Measurements from ENCODE around the gene MMS22L.

Gene MMS22L, protein sequence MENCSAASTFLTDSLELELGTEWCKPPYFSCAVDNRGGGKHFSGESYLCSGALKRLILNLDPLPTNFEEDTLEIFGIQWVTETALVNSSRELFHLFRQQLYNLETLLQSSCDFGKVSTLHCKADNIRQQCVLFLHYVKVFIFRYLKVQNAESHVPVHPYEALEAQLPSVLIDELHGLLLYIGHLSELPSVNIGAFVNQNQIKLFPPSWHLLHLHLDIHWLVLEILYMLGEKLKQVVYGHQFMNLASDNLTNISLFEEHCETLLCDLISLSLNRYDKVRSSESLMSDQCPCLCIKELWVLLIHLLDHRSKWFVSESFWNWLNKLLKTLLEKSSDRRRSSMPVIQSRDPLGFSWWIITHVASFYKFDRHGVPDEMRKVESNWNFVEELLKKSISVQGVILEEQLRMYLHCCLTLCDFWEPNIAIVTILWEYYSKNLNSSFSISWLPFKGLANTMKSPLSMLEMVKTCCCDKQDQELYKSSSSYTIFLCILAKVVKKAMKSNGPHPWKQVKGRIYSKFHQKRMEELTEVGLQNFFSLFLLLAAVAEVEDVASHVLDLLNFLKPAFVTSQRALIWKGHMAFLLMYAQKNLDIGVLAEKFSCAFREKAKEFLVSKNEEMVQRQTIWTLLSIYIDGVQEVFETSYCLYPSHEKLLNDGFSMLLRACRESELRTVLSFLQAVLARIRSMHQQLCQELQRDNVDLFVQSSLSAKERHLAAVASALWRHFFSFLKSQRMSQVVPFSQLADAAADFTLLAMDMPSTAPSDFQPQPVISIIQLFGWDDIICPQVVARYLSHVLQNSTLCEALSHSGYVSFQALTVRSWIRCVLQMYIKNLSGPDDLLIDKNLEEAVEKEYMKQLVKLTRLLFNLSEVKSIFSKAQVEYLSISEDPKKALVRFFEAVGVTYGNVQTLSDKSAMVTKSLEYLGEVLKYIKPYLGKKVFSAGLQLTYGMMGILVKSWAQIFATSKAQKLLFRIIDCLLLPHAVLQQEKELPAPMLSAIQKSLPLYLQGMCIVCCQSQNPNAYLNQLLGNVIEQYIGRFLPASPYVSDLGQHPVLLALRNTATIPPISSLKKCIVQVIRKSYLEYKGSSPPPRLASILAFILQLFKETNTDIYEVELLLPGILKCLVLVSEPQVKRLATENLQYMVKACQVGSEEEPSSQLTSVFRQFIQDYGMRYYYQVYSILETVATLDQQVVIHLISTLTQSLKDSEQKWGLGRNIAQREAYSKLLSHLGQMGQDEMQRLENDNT

DNA sequence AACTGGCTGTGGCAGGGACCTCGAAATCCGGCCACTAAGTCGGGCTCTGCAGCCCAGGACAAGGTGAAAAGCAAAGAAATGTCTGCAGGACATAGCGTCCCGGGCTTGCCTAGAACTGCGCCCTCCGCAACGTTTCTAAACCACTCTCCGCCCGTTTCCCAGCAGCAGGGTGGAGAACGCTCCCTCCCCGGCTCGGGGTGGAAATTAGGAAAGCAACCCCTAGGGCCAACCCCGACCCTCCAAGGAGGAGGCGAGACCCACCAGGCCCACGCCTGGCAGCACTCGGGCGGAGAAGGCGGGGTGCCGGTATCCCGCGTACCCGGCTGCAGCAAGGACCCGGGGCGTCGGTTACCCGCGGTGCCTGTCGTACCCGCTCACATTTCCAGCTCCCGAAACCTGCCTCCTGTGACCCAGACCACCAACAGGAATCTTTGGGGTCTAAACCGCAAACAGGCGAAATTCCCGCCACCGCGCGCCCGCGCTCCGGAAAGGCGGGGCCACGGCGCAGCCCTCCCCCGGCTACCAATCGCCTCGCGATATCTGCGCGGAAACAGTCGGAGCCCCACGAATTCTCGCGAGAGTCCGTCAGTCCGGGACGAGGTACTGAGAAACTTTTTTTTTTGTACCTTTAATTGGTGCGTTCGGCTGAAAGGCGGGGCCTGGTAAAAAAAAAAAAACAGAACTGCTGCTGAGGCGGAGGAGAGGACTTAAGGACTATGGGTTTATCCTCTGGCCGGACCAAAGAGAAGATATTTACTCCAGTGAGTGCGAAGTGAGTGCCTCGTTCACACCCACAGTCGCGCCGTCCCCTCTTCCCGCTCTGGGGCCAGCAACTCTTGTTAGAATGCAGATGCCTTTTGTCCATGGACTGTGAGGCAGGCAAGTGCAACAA, at the start of gene MMS22L:
MMS22L (minus strand) TSS at position 491 of the 892 bp plus-strand sequence. CDS start 739 bp downstream, outside the sequence.
- Mint-ChIP-seq H3K27ac (peak within 1 kb of the TSS; percentile 89), H3K36me3 (ENCODE audit: low read depth) (peaks cover 10% of the 10 kb centered on the region), H3K4me1 (ENCODE audit: low read depth) (peaks cover 28% of the 10 kb centered on the region), H3K4me3 (peak within 1 kb of the TSS; percentile 92), H3K9me3 (no peaks in the 10 kb centered on the region), H3K27me3 (ENCODE audit: low read depth) (peaks cover 19% of the 10 kb centered on the region)

DNA sequence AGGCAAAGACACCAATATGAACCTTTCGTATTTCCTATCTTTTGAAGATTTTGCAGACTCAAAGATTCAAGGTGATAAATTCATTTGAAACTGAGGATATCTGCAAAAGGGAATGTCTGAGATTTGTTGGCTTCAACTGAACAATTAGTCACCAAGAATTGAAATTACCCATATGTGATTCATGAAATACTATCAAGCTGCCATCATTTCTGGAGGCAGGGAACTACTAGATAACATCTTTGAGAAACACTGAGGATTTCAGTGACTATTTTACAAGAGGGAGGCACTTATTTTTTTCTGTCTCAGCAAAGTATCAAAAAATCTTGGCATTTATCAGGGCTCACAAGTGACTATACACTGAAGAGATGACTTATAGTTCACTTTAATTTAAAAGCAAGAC, 39.8 kb upstream of the MMS22L start:
- Mint-ChIP-seq H3K4me3 (no peak overlapping the region), H3K27me3 (ENCODE audit: low read depth) (no peaks in the 10 kb centered on the region), H3K36me3 (ENCODE audit: low read depth) (no peaks in the 10 kb centered on the region), H3K4me1 (ENCODE audit: low read depth) (no peaks in the 10 kb centered on the region), H3K9me3 (no peaks in the 10 kb centered on the region), H3K27ac (no peak overlapping the region)

DNA sequence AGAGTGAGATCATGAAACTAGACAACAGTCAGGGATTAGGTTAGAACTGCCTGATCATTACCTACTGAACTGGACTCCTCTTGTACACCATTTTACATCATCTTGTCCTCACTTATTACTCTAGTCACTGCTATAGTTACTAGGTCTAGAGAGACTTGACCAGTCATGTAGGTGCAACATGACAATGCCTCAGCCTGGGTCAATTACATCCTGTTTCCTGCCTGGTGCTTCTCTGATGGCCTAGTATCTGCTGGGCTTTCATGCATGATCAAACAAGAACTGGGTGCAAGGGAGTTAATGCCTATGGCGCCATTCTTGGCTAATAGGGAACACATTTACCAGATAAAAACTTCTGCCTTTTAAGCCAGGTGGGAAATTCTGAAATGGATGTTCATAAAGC, 39.2 kb upstream of the MMS22L start:
- Mint-ChIP-seq H3K27ac (no peak overlapping the region), H3K27me3 (ENCODE audit: low read depth) (no peaks in the 10 kb centered on the region), H3K4me1 (ENCODE audit: low read depth) (no peaks in the 10 kb centered on the region), H3K36me3 (ENCODE audit: low read depth) (no peaks in the 10 kb centered on the region), H3K4me3 (no peak overlapping the region), H3K9me3 (no peaks in the 10 kb centered on the region)

DNA sequence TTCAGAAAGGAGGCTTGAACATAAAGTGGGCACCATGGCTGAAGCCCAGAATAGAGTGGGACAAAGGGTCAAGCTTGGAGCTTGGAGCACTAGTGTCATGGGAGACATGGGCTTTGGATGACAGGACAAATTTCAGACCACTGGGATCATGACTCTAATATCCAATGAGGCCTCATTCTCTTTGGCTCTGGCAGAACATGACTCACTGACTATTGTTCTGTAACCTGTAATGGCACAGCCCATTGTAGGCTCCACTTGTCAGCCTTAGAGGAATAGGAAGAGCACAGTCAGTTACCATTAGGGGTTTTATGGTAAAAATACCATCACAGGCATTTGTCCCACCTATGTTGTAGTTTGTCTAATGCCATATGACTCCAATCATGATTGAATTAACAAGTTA, 34.0 kb upstream of the MMS22L start:
- Mint-ChIP-seq H3K9me3 (no peaks in the 10 kb centered on the region), H3K36me3 (ENCODE audit: low read depth) (no peaks in the 10 kb centered on the region), H3K27me3 (ENCODE audit: low read depth) (no peaks in the 10 kb centered on the region), H3K27ac (no peak overlapping the region), H3K4me1 (ENCODE audit: low read depth) (no peaks in the 10 kb centered on the region), H3K4me3 (no peak overlapping the region)

DNA sequence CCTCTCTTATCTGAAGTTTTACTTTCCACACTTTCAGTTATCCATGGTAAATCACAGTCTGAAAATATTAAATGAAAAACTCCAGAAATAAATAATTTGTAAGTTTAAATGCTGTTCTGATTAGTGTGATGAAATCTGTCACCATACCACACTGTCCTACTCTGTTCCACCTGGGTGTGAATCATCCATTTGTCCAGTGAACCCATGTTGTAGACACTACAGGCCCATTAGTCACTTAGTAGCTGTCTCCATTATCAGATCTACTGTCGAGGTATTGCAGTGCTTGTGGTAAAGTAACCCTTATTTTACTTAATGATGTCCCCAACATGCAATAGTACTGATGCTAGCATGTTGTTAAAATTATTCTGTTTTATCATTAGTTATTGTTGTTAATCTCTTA, 29.2 kb upstream of the MMS22L start:
- no peaks in the 10 kb centered on the region for H3K4me1 Mint-ChIP-seq (ENCODE audit: low read depth)
- no peak overlapping the region for H3K27ac Mint-ChIP-seq
- no peaks in the 10 kb centered on the region for H3K9me3 Mint-ChIP-seq
- H3K36me3 Mint-ChIP-seq (ENCODE audit: low read depth), result no peaks in the 10 kb centered on the region
- H3K27me3 Mint-ChIP-seq (ENCODE audit: low read depth), result peaks cover under 1% of the 10 kb centered on the region
- no peak overlapping the region for H3K4me3 Mint-ChIP-seq

DNA sequence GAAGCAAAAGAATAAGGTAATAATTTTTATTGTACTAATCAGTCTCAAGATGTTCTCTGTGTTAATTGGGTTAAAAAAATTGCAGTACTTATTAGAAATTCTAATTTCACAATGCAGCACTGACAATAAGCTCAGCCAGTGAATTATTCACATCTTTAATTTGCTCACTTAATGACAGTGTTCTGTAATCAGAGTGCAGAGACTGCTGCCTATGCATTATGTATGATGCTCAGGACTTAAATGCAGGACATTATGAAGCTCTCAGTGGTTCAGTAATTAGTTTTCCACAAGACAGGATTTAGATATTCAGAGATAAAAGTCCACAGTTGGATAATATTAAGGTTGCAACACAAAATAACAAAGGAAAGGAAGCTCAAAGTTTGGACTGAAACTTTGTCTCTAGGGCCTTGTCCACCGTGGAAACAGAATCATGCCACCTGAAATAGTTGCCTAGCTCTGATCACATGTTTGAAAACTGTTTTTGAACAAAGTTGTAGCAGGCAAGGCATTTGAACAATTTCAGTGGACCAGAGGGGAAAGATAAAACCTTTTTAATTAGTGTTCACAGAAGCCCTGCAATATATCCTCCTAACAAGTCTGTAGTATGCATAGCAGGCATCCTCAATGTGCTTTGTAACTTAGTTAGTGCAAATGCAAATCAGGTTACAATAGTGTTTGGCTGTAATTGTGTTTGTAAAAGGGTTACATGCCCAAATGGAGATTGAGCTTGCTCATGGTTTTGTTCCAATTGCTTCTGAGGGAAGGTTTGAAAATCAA, 23.7 kb upstream of the MMS22L start:
- H3K27me3 Mint-ChIP-seq (ENCODE audit: low read depth), result peaks cover 29% of the 10 kb centered on the region
- H3K27ac Mint-ChIP-seq, result no peak overlapping the region
- no peaks in the 10 kb centered on the region for H3K9me3 Mint-ChIP-seq
- H3K36me3 Mint-ChIP-seq (ENCODE audit: low read depth), result no peaks in the 10 kb centered on the region
- H3K4me1 Mint-ChIP-seq (ENCODE audit: low read depth), result no peaks in the 10 kb centered on the region
- H3K4me3 Mint-ChIP-seq, result no peak overlapping the region

DNA sequence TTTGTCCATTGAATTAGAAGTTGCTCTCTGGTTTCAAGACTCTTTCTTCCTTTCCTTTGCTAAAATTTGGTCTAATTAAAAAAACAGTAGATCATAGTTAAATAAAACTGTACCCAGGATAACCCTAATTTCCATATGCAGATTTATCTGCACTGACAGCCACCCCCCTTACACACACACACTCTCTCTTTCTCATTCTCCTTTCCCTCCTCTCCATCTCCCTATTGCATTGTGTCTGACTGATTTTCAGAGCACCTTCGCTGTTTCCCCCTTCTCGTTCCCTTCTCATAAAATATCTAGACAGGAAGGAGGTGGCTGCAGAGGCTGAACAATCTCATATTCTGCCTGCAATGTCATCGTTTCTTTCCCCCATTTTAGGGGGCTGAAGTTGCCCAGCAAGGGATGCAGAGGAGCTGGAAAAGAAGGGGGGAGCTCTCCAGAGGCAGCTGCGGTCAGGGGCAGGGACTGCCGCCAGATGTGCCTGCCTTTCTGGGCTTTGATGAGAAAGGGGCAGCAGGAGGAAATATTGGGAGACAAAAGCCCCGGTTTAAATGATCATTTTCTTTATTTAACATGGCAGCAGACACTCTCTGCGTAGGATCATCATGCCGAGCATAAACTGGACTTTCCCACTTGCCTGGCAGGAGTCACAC, 22.5 kb upstream of the MMS22L start:
- Mint-ChIP-seq H3K4me1 (ENCODE audit: low read depth) (no peaks in the 10 kb centered on the region), H3K9me3 (no peaks in the 10 kb centered on the region), H3K4me3 (no peak overlapping the region), H3K36me3 (ENCODE audit: low read depth) (no peaks in the 10 kb centered on the region), H3K27me3 (ENCODE audit: low read depth) (peaks cover 34% of the 10 kb centered on the region), H3K27ac (no peak overlapping the region)

DNA sequence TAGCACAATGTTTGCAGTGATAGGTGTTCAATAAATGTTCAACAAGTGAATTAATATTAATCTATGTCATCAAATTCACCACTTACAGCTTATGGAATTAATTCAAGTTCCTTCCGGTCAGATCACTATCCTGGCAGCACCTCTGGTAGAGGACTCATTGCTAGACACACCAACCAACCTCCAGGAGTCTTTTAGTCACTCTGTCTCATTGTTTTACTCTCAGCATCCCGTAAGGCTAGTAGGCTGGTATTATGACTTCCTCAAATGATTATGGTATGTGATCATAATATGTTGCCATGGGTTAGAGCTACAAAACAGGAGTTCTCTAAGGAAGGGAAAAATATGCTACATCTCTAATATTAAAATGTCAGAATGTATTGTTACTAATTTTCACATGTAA, 21.7 kb upstream of the MMS22L start:
- Mint-ChIP-seq H3K27ac (no peak overlapping the region), H3K27me3 (ENCODE audit: low read depth) (peaks cover 34% of the 10 kb centered on the region), H3K4me1 (ENCODE audit: low read depth) (no peaks in the 10 kb centered on the region), H3K9me3 (no peaks in the 10 kb centered on the region), H3K4me3 (no peak overlapping the region), H3K36me3 (ENCODE audit: low read depth) (no peaks in the 10 kb centered on the region)

DNA sequence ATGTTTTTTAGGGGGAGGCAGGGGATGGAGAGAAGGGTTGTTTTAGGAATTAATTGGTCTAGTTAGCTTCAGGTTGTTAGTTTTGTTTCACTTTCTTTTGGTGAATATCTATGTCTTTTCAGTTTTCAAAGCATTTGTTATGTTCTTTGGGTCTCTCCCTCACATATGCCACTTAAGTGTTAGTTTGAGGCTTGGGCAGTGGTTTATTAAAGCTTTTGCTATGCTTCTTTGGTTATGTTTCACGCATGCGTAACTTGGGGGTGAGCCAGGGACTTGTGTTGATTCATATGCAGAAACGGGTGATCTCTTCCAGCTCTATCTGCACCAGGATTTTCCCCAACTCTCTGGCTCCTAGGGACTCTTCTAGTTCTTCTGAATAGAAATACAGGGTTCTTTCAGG, 11.4 kb upstream of the MMS22L start:
- Mint-ChIP-seq H3K27ac (no peak overlapping the region), H3K27me3 (ENCODE audit: low read depth) (peaks cover 29% of the 10 kb centered on the region), H3K36me3 (ENCODE audit: low read depth) (no peaks in the 10 kb centered on the region), H3K4me1 (ENCODE audit: low read depth) (peaks cover 3% of the 10 kb centered on the region), H3K9me3 (no peaks in the 10 kb centered on the region), H3K4me3 (peak overlapping the region; percentile 30)

DNA sequence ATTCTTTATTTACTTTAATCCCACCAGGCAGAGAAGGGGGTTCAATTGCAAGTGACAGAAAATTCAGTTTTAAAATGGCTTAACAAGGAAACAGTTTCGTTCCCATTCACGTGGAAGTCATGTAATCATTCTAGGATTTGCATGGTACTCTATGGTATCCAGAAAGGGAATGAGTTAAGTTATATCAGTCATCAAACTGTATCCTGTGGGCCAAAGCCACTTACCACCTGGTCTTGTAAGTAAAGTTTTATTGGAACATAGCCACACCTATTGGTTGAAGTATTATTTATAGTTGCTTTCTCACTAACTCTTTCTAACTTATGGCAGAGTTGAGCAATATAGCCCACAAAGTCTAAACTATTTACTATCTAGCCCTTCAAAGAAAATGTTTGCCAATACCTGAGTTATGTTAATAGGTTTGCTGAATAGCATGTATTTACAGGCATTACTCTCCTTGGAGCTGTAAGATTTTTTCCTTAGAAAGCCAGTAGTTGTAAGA, 10.2 kb upstream of the MMS22L start:
- Mint-ChIP-seq H3K36me3 (ENCODE audit: low read depth) (no peaks in the 10 kb centered on the region), H3K27ac (no peak overlapping the region), H3K27me3 (ENCODE audit: low read depth) (peaks cover 29% of the 10 kb centered on the region), H3K4me1 (ENCODE audit: low read depth) (peaks cover 3% of the 10 kb centered on the region), H3K9me3 (no peaks in the 10 kb centered on the region), H3K4me3 (no peak overlapping the region)

DNA sequence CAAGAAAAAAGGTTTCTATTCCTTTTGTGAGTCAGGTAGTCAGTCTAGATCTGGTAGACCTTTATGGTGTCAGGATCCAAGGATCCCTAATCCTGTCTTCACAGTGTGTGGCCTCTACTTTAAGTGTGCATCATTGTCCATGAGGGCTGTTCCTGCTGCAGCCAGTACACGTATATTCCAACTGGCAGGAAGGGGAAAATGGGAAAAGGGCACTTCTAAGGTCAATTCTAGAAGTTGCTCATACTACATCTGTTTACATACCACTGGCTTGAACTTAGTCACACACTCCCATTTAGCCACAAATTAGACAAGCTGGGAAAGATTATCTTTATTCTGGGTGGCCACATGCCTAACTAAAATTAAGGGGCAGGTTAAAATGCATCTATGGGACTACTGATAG, 9.7 kb upstream of the MMS22L start:
- Mint-ChIP-seq H3K4me1 (ENCODE audit: low read depth) (peaks cover 3% of the 10 kb centered on the region), H3K36me3 (ENCODE audit: low read depth) (no peaks in the 10 kb centered on the region), H3K27ac (no peak overlapping the region), H3K4me3 (no peak overlapping the region), H3K9me3 (no peaks in the 10 kb centered on the region), H3K27me3 (ENCODE audit: low read depth) (peaks cover 27% of the 10 kb centered on the region)

DNA sequence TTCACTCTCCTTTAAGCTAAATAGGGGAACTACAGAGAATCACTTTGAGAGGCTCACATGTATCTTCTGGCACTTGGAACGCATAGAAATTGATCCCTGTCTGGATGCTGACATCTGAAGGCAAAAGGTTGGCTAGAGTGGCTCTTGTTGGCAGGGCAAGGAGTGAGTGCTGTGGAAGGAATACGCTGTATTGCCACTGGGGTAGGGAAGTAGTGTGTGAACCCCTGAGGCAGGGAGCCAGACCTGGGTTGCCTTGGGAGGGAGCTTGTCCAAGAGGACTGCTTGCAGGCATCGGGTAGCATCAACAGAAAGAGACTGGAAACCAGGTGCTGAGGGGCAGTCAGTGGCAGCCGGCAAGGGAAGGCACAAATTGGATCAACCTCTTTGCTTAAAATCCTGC, 8.9 kb upstream of the MMS22L start:
- Mint-ChIP-seq H3K27me3 (ENCODE audit: low read depth) (peaks cover 30% of the 10 kb centered on the region), H3K9me3 (no peaks in the 10 kb centered on the region), H3K27ac (no peak overlapping the region), H3K36me3 (ENCODE audit: low read depth) (no peaks in the 10 kb centered on the region), H3K4me3 (no peak overlapping the region), H3K4me1 (ENCODE audit: low read depth) (peaks cover 3% of the 10 kb centered on the region)

DNA sequence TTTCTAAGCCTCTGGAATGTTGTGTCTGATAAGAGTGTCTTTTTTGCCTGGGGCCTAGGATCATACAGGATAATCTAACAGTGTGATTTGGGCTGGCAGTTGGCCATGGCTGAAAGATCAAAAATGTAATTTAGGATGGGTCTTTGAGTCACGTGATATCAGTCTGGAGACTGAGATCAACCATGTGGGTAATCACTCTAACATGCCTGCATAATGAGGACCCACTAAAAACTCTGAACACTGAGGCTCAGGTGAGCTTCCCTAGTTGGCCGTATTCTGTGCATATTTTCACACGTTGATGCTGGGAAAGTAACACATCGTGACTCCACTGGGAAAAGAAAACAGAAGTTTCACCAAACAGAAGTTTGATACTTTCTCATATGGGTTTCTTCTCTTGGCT, 6.3 kb upstream of the MMS22L start:
- Mint-ChIP-seq H3K27ac (no peak overlapping the region), H3K4me3 (no peak overlapping the region), H3K27me3 (ENCODE audit: low read depth) (peaks cover 38% of the 10 kb centered on the region), H3K9me3 (no peaks in the 10 kb centered on the region), H3K36me3 (ENCODE audit: low read depth) (no peaks in the 10 kb centered on the region), H3K4me1 (ENCODE audit: low read depth) (no peaks in the 10 kb centered on the region)

Data from T-helper 1 cell treated with Interleukin-12 subunit alpha and Interleukin-12 subunit beta and Interleukin-4 antibody, amounts not matched to agents 30 μg/mL and 1 μg/mL, for 36 hours (primary cell).